Prostate gland (tissue), 2 donors: ENCODE measurements around the gene CTDNEP1.

Experiments
- POLR2A ChIP-seq: fragments of 450-650 bp; IDR thresholded peaks from one replicate; pipeline ENCODE4 v1.6.1; 2016; ENCODE audit warnings: antibody characterized with exemption, mild to moderate bottlenecking
- POLR2AphosphoS5 ChIP-seq: sonication (generic); formaldehyde crosslinking; IDR thresholded peaks from one replicate; pipeline ENCODE4 v1.6.1; 2017; ENCODE audit warnings: antibody characterized with exemption
- TF ChIP-seq, protein P1 (sequence below), 4 experiments: fragments of 200-600 bp in 2 of 4; fragments of 450-650 bp in 2 of 4; sonication (generic) in 2 of 4; IDR thresholded peaks; 1 replicate in 3 of 4; 2 replicates in 1 of 4; pipeline ENCODE4 v1.5.1; 2016 to 2019; ENCODE audit warnings: antibody characterized with exemption in 4 of 4, mild to moderate bottlenecking in 2 of 4, moderate library complexity in 2 of 4

DNA sequence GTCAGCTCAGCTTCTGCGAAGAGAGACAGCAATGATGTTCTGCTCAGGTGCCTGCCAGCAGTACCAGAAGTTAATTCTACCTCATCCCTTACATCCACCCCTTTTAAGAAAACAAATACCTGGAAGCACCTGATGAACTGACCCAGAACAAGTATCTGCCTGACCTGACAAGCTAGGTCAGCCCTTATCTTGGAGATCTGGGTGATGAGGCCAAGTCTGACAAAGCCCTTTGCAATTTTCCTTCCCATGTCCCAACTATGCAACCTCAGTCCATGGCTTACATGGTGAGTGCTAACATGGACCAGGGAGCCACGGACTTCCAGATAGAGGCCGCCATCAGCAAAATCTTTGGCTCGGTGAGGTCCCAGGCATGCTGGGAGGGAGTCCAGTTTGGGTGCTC is 28.2 kb downstream of the CTDNEP1 start:
- no peak for TF ChIP-seq POLR2A
- TF ChIP-seq, protein P1, sequence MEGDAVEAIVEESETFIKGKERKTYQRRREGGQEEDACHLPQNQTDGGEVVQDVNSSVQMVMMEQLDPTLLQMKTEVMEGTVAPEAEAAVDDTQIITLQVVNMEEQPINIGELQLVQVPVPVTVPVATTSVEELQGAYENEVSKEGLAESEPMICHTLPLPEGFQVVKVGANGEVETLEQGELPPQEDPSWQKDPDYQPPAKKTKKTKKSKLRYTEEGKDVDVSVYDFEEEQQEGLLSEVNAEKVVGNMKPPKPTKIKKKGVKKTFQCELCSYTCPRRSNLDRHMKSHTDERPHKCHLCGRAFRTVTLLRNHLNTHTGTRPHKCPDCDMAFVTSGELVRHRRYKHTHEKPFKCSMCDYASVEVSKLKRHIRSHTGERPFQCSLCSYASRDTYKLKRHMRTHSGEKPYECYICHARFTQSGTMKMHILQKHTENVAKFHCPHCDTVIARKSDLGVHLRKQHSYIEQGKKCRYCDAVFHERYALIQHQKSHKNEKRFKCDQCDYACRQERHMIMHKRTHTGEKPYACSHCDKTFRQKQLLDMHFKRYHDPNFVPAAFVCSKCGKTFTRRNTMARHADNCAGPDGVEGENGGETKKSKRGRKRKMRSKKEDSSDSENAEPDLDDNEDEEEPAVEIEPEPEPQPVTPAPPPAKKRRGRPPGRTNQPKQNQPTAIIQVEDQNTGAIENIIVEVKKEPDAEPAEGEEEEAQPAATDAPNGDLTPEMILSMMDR (IDR thresholded peaks at IDR 0.05): no peak
- TF ChIP-seq POLR2AphosphoS5: no peak
